ENCODE data around the gene SPRED2.

- TF ChIP-seq CTCF (IDR thresholded peaks at IDR 0.05) = no peak
- no peak for TF ChIP-seq POLR2AphosphoS5 (IDR thresholded peaks at IDR 0.05)
- TF ChIP-seq POLR2A (IDR thresholded peaks at IDR 0.05) = no peak
These were observed 45.2 kb upstream of the SPRED2 start for GRCh38 chr2:65477590-65477989.
